ENCODE measurements around the gene PTEN.
"Not testable (repeated sequence)": the region's sequence is repeated elsewhere in the genome, so short reads cannot be mapped to it uniquely, and the experiment has no call there.

PTEN gene

GRCh38 chr10:87896216-87896615 lies 32.8 kb downstream of the PTEN start:
- H3K4me1 ChIP-seq (ENCODE audit: control insufficient read depth in 1 of 2, insufficient read depth in 2 of 2, low read length in 2 of 2): no peaks in the 10 kb centered on the region
- H3K23ac ChIP-seq (ENCODE audit: low read length): no peak overlapping the region
- no peak overlapping the region for H3K4me3 ChIP-seq (ENCODE audit: low read depth, low read length)
- WGBS (ENCODE audit: extremely low coverage, insufficient coverage, insufficient read length): no CpG with 5 or more reads among the region's 2 CpGs
- no peaks in the 10 kb centered on the region for H3K27me3 ChIP-seq (ENCODE audit: insufficient read depth, low read length)
- no peak for DNase-seq
- H2AK5ac ChIP-seq (ENCODE audit: low read length): no peak overlapping the region
- no peak overlapping the region for H2BK12ac ChIP-seq (ENCODE audit: low read length)
- H3K27ac ChIP-seq (ENCODE audit: low read depth, low read length): no peak overlapping the region
- H4K8ac ChIP-seq (ENCODE audit: low read depth, low read length): no peak overlapping the region
- H3K4ac ChIP-seq (ENCODE audit: low read depth, low read length): no peak overlapping the region
- no peak overlapping the region for H2AFZ ChIP-seq (ENCODE audit: insufficient read depth, low read length, poor library complexity)
- peaks cover 2 to 7% of the 10 kb centered on the region in 2 experiments for H3K36me3 ChIP-seq (ENCODE audit: control insufficient read depth in 1 of 2, insufficient read depth in 2 of 2, low read length in 2 of 2)
- H4K91ac ChIP-seq (ENCODE audit: low read depth, low read length): no peak overlapping the region
- H3K9ac ChIP-seq (ENCODE audit: low read length): no peak overlapping the region
- H2BK120ac ChIP-seq (ENCODE audit: insufficient read depth, low read length, poor library complexity): no peak overlapping the region
- H2BK5ac ChIP-seq (ENCODE audit: low read depth, low read length, poor library complexity): no peak overlapping the region
- no peaks in the 10 kb centered on the region for H3K9me3 ChIP-seq (ENCODE audit: insufficient read depth, low read depth, low read length)
- H3K79me2 ChIP-seq (ENCODE audit: control insufficient read depth, insufficient read depth, low read length, poor library complexity): peaks cover 2% of the 10 kb centered on the region
- H3K18ac ChIP-seq (ENCODE audit: low read length): no peak overlapping the region
- no peak overlapping the region for H3K4me2 ChIP-seq (ENCODE audit: low read length)
- no peaks in the 10 kb centered on the region for H3K79me1 ChIP-seq (ENCODE audit: low read length)
- H3K14ac ChIP-seq (ENCODE audit: low read length): no peak overlapping the region
- H4K12ac ChIP-seq (ENCODE audit: low read depth, low read length): no peak overlapping the region

DNA sequence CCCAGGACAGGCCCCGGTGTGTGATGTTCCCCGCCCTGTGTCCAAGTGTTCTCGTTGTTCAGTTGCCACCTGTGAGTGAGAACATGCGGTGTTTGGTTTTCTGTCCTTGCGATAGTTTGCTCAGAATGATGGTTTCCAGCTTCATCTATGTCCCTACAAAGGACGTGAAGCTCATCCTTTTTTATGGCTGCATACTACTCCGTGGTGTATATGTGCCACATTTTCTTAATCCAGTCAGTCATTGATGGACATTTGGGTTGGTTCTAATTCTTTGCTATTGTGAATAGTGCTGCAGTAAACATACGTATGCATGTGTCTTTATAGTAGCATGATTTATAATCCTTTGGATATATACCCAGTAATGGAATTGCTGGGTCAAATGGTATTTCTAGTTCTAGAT lies 34.5 kb downstream of the PTEN start:
- not testable (repeated sequence) for H3K9ac ChIP-seq (ENCODE audit: low read length); H3K79me1 ChIP-seq (ENCODE audit: low read length); H3K4me1 ChIP-seq (ENCODE audit: control insufficient read depth in 1 of 2, insufficient read depth in 2 of 2, low read length in 2 of 2); H3K4ac ChIP-seq (ENCODE audit: low read depth, low read length); H2BK12ac ChIP-seq (ENCODE audit: low read length); H4K8ac ChIP-seq (ENCODE audit: low read depth, low read length); H3K4me2 ChIP-seq (ENCODE audit: low read length); H2BK5ac ChIP-seq (ENCODE audit: low read depth, low read length, poor library complexity); H4K91ac ChIP-seq (ENCODE audit: low read depth, low read length); H3K79me2 ChIP-seq (ENCODE audit: control insufficient read depth, insufficient read depth, low read length, poor library complexity); H2BK120ac ChIP-seq (ENCODE audit: insufficient read depth, low read length, poor library complexity); H3K27ac ChIP-seq (ENCODE audit: low read depth, low read length); H3K18ac ChIP-seq (ENCODE audit: low read length); H3K9me3 ChIP-seq (ENCODE audit: insufficient read depth, low read depth, low read length); H2AFZ ChIP-seq (ENCODE audit: insufficient read depth, low read length, poor library complexity); H3K27me3 ChIP-seq (ENCODE audit: insufficient read depth, low read length); H3K4me3 ChIP-seq (ENCODE audit: low read depth, low read length); H3K36me3 ChIP-seq (ENCODE audit: control insufficient read depth in 1 of 2, insufficient read depth in 2 of 2, low read length in 2 of 2); H2AK5ac ChIP-seq (ENCODE audit: low read length); H3K14ac ChIP-seq (ENCODE audit: low read length); DNase-seq; H4K12ac ChIP-seq (ENCODE audit: low read depth, low read length); H3K23ac ChIP-seq (ENCODE audit: low read length)
- WGBS (ENCODE audit: extremely low coverage, insufficient coverage, insufficient read length): no CpG with 5 or more reads among the region's 8 CpGs

- not testable (repeated sequence) for H3K4ac ChIP-seq (ENCODE audit: low read depth, low read length); H3K4me2 ChIP-seq (ENCODE audit: low read length); H3K9ac ChIP-seq (ENCODE audit: low read length); H4K8ac ChIP-seq (ENCODE audit: low read depth, low read length); DNase-seq; H3K14ac ChIP-seq (ENCODE audit: low read length); H3K23ac ChIP-seq (ENCODE audit: low read length); H4K12ac ChIP-seq (ENCODE audit: low read depth, low read length); H2AFZ ChIP-seq (ENCODE audit: insufficient read depth, low read length, poor library complexity); H3K79me2 ChIP-seq (ENCODE audit: control insufficient read depth, insufficient read depth, low read length, poor library complexity); H3K27ac ChIP-seq (ENCODE audit: low read depth, low read length); H2BK5ac ChIP-seq (ENCODE audit: low read depth, low read length, poor library complexity); H3K18ac ChIP-seq (ENCODE audit: low read length); H2BK12ac ChIP-seq (ENCODE audit: low read length); H3K4me3 ChIP-seq (ENCODE audit: low read depth, low read length); H4K91ac ChIP-seq (ENCODE audit: low read depth, low read length); H3K9me3 ChIP-seq (ENCODE audit: insufficient read depth, low read depth, low read length); H2BK120ac ChIP-seq (ENCODE audit: insufficient read depth, low read length, poor library complexity); H3K79me1 ChIP-seq (ENCODE audit: low read length); H2AK5ac ChIP-seq (ENCODE audit: low read length); H3K4me1 ChIP-seq (ENCODE audit: control insufficient read depth in 1 of 2, insufficient read depth in 2 of 2, low read length in 2 of 2); H3K27me3 ChIP-seq (ENCODE audit: insufficient read depth, low read length)
- no CpG with 5 or more reads among the region's 8 CpGs for WGBS (ENCODE audit: extremely low coverage, insufficient coverage, insufficient read length)
- H3K36me3 ChIP-seq (ENCODE audit: control insufficient read depth in 1 of 2, insufficient read depth in 2 of 2, low read length in 2 of 2): peaks cover 11 to 13% of the 10 kb centered on the region in 2 experiments
Observed at GRCh38 chr10:87903396-87903795, 40.0 kb downstream of the PTEN start.

DNA sequence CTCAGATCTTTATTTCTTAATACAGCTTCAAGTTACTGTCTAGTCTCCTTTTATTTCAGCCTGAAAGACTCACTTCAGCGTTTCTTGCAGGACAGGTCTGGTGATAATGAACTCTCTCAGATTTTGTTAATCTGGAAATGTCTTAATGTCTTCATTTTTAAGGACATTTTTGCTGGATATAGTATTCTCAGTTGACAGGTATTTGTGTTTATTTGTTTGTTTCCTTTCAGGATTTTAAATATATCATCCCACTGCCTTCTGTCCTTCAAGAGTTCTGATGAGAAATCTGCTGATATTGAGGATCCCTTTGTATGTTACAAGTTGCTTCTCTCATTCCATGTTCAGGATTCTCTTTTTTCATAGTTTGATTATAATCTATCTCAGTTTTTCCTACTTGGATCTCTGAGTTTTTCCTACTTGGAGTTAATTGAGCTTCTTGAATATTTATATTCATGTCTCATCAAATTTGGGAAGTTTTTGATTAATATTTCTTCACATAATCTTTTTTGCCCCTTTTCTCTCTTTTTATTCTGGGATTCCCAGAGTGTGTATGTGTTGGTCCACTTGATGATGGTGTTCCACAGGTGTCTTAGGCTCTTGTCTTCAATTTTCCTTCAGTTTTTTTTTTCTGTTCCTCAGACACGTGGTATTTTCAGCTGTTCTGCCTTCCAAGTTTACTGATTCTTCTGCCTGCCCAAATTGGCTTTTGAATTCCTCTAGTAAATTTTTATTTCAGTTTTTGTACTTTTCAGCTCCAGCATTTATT lies 49.9 kb downstream of the PTEN start:
- Histone ChIP-seq H3K9ac (ENCODE audit: low read length) (no peak overlapping the region), H2AFZ (ENCODE audit: insufficient read depth, low read length, poor library complexity) (no peak overlapping the region), H3K4me1 (ENCODE audit: control insufficient read depth in 1 of 2, insufficient read depth in 2 of 2, low read length in 2 of 2) (peaks cover 0 to 6% of the 10 kb centered on the region in 2 experiments), H4K8ac (ENCODE audit: low read depth, low read length) (no peak overlapping the region), H3K79me2 (ENCODE audit: control insufficient read depth, insufficient read depth, low read length, poor library complexity) (peaks cover 5% of the 10 kb centered on the region), H3K23ac (ENCODE audit: low read length) (no peak overlapping the region), H2BK5ac (ENCODE audit: low read depth, low read length, poor library complexity) (no peak overlapping the region), H3K27ac (ENCODE audit: low read depth, low read length) (no peak overlapping the region), H3K4ac (ENCODE audit: low read depth, low read length) (no peak overlapping the region), H3K4me3 (ENCODE audit: low read depth, low read length) (no peak overlapping the region), H3K9me3 (ENCODE audit: insufficient read depth, low read depth, low read length) (no peaks in the 10 kb centered on the region), H4K12ac (ENCODE audit: low read depth, low read length) (no peak overlapping the region), H2AK5ac (ENCODE audit: low read length) (no peak overlapping the region), H2BK120ac (ENCODE audit: insufficient read depth, low read length, poor library complexity) (no peak overlapping the region), H3K18ac (ENCODE audit: low read length) (no peak overlapping the region), H4K91ac (ENCODE audit: low read depth, low read length) (no peak overlapping the region), H3K79me1 (ENCODE audit: low read length) (no peaks in the 10 kb centered on the region), H3K36me3 (ENCODE audit: control insufficient read depth in 1 of 2, insufficient read depth in 2 of 2, low read length in 2 of 2) (peaks cover 3 to 4% of the 10 kb centered on the region in 2 experiments), H3K27me3 (ENCODE audit: insufficient read depth, low read length) (no peaks in the 10 kb centered on the region), H3K4me2 (ENCODE audit: low read length) (no peak overlapping the region), H3K14ac (ENCODE audit: low read length) (no peak overlapping the region), H2BK12ac (ENCODE audit: low read length) (no peak overlapping the region)
- WGBS (ENCODE audit: extremely low coverage, insufficient coverage, insufficient read length): no CpG with 5 or more reads among the region's 2 CpGs
- DNase-seq: no peak

Data from trophoblast cell (in vitro differentiated cells and primary cell).